ENCODE measurements around the gene MMP26. TPM values are rescaled to one million over a fixed set of nuclear protein-coding genes. Genes with fewer than 3 reads are reported as not detected.
"Not testable (repeated sequence)": the region's sequence is repeated elsewhere in the genome, so short reads cannot be mapped to it uniquely, and the experiment has no call there.

Gene MMP26
- polyA plus RNA-seq, 3 donors: not detected

GRCh38 chr11:4704790-4705334 is 278 bp downstream of the MMP26 start:
- no peak overlapping the region for H3K27ac ChIP-seq (ENCODE audit: low read depth, low read length)
- 66 to 74% (median 71%) methylated on average over 8 of the region's 8 CpGs for WGBS, 3 donors

GRCh38 chr11:4713241-4713640 is 8.7 kb downstream of the MMP26 start:
- 31 to 51% (median 36%) methylated on average over 1 of the region's 1 CpG for WGBS, 3 donors

GRCh38 chr11:4714300-4714699 is 9.7 kb downstream of the MMP26 start:
- WGBS, 3 donors: 41 to 86% (median 78%) methylated on average over 5 of the region's 5 CpGs
- H3K27ac ChIP-seq (ENCODE audit: low read depth, low read length): no peak overlapping the region

More at GRCh38 chr11:4713241-4713640, 8.7 kb downstream of the MMP26 start:
- no peak overlapping the region for H3K27ac ChIP-seq (ENCODE audit: low read depth, low read length)

- WGBS, 3 donors: 88 to 92% (median 90%) methylated on average over 33 of the region's 33 CpGs
- not testable (repeated sequence) for H3K27ac ChIP-seq (ENCODE audit: low read depth, low read length)
Measured at GRCh38 chr11:4722616-4723534, 18.3 kb downstream of the MMP26 start.

- 86 to 92% (median 92%) methylated on average over 2 of the region's 2 CpGs for WGBS, 3 donors
Measured at GRCh38 chr11:4727171-4727570, 22.6 kb downstream of the MMP26 start.

GRCh38 chr11:4740735-4741134 is 36.2 kb downstream of the MMP26 start:
- 80 to 92% (median 87%) methylated on average over 2 of the region's 2 CpGs for WGBS, 3 donors
- H3K27ac ChIP-seq (ENCODE audit: low read depth, low read length): no peak overlapping the region

More at GRCh38 chr11:4727171-4727570, 22.6 kb downstream of the MMP26 start:
- H3K27ac ChIP-seq (ENCODE audit: low read depth, low read length): no peak overlapping the region

GRCh38 chr11:4748438-4748837 is 43.9 kb downstream of the MMP26 start:
- H3K27ac ChIP-seq (ENCODE audit: low read depth, low read length): no peak overlapping the region
- 73 to 82% (median 76%) methylated on average over 6 of the region's 6 CpGs for WGBS, 3 donors

- H3K27ac ChIP-seq (ENCODE audit: low read depth, low read length): no peak overlapping the region
- 77 to 88% (median 87%) methylated on average over 1 of the region's 1 CpG for WGBS, 3 donors
Measured at GRCh38 chr11:4751201-4751600, 46.6 kb downstream of the MMP26 start.

Other genes with a start within 250 kb of the MMP26 start
- not detected for gene OR52K1, start 222.1 kb upstream of the MMP26 start, polyA plus RNA-seq
- gene OR52M1, start 159.6 kb upstream of the MMP26 start, polyA plus RNA-seq: not detected
- gene OR52I2, start 123.0 kb upstream of the MMP26 start, polyA plus RNA-seq: not detected
- gene OR52I1, start 110.7 kb upstream of the MMP26 start, polyA plus RNA-seq: not detected
- 10 to 100 TPM in 1 of 3 donors, 1 to 10 TPM in 2; 4.2 to 12.4 (median 5.1) TPM for gene TRIM68, start 96.6 kb upstream of the MMP26 start, polyA plus RNA-seq
- gene OR51D1, start 67.3 kb upstream of the MMP26 start, polyA plus RNA-seq: not detected
- gene OR51E1, start 60.8 kb upstream of the MMP26 start, polyA plus RNA-seq: 1 to 10 TPM in 2 of 3 donors, under 1 TPM in 1; 0.16 to 2.7 (median 1.2) TPM
- gene OR51E2, start 6.9 kb upstream of the MMP26 start, polyA plus RNA-seq: under 1 TPM; 0.02 to 0.56 (median 0.10) TPM
- not detected for gene OR51F1, start 65.2 kb downstream of the MMP26 start, polyA plus RNA-seq
- 1 to 10 TPM in 1 of 3 donors, not detected in 2; 1.2 TPM for gene OR52R1, start 99.6 kb downstream of the MMP26 start, polyA plus RNA-seq
- gene OR51F2, start 116.5 kb downstream of the MMP26 start, polyA plus RNA-seq: not detected
- gene OR51S1, start 144.4 kb downstream of the MMP26 start, polyA plus RNA-seq: not detected
- gene OR51T1, start 177.1 kb downstream of the MMP26 start, polyA plus RNA-seq: not detected
- gene OR51A7, start 199.0 kb downstream of the MMP26 start, polyA plus RNA-seq: not detected
- gene OR51G2, start 214.6 kb downstream of the MMP26 start, polyA plus RNA-seq: not detected
- gene OR51G1, start 219.6 kb downstream of the MMP26 start, polyA plus RNA-seq: not detected
- gene OR51A4, start 242.8 kb downstream of the MMP26 start, polyA plus RNA-seq: not detected